ENCODE measurements around the gene IPCEF1. TPM values are rescaled to one million over a fixed set of nuclear protein-coding genes. Genes with fewer than 3 reads are reported as not detected.

IPCEF1 gene
- total and polyA plus RNA-seq, 2 donors (not counting 3 experiments of a cell fraction or from before 2014, with no cell fraction given), result 0.01 to 0.51 TPM

DNA sequence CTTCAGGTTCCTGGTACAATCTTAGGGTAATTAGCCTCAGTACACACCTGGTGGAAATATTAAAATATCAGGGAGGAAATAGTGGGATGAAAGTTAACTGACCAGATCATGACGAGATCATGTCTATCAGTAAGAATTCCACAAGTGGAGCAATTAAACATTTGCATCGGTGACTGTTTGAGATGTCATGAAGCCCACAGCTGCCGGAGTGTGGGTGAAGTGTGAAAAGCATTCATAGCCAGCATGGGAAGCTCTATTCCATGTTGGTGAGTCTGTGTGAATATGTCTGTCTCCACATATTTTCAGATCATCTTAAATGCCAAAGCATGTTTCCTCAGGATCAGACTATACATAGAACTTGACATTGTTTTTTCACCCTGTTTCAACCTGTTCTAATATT, 142.8 kb downstream of the IPCEF1 start:
- H3K36me3 ChIP-seq (ENCODE audit: control insufficient read depth in 2 of 2, extremely low read depth in 1 of 2, insufficient read depth in 2 of 2, low read length in 2 of 2), result no peaks in the 10 kb centered on the region
- POLR2A ChIA-PET, result no interaction called here
- CTCF ChIA-PET, result no interaction called here

More for the DNA sequence above, 142.8 kb downstream of the IPCEF1 start:
- no peaks in the 10 kb centered on the region for H3K79me2 ChIP-seq (ENCODE audit: control insufficient read depth, insufficient read depth, low read length)
- no peaks in the 10 kb centered on the region for H3K9me1 ChIP-seq (replicated peaks; ENCODE audit: control insufficient read depth, extremely low read depth, insufficient read depth, low read length)
- intact Hi-C loops (cut with micrococcal nuclease), result no loop called here
- no peak overlapping the region for H3K9ac ChIP-seq (replicated peaks; ENCODE audit: extremely low read depth, insufficient read depth, low read length)
- FAIRE-seq (no peak), DNase-seq (ENCODE audit: low read depth, low spot score) (no peak)
- H3K4me1 ChIP-seq (ENCODE audit: control insufficient read depth, extremely low read depth, insufficient read depth, low read length), result no peaks in the 10 kb centered on the region
- no peaks in the 10 kb centered on the region for H3K9me3 ChIP-seq (replicated peaks; ENCODE audit: control insufficient read depth, insufficient read depth, low read length)
- no peak overlapping the region for H3K4me3 ChIP-seq (replicated peaks in 1 of 3; ENCODE audit: insufficient read depth in 1 of 3, low read depth in 1 of 3, low read length in 3 of 3)
- no peak overlapping the region for H2AFZ ChIP-seq (ENCODE audit: low read depth, low read length)
- TF ChIP-seq MYC (IDR thresholded peaks at IDR 0.05; ENCODE audit: low read depth, low read length) (no peak), FOS (IDR thresholded peaks at IDR 0.05; ENCODE audit: borderline replicate concordance, insufficient read depth, low read length) (no peak), GATA2 (IDR thresholded peaks at IDR 0.05; ENCODE audit: insufficient read depth, insufficient read length, low read depth, low read length) (no peak), POLR2A (IDR thresholded peaks at IDR 0.05; ENCODE audit: low read depth, low read length) (no peak), EZH2 (IDR thresholded peaks at IDR 0.05; ENCODE audit: borderline replicate concordance, low read depth, low read length, severe bottlenecking) (no peak), JUN (IDR thresholded peaks at IDR 0.05; ENCODE audit: borderline replicate concordance, insufficient read depth, insufficient read length, low read depth) (no peak), POLR2AphosphoS5 (IDR thresholded peaks at IDR 0.05; ENCODE audit: insufficient read depth, low read depth, low read length) (no peak)
- TF ChIP-seq, protein P1, sequence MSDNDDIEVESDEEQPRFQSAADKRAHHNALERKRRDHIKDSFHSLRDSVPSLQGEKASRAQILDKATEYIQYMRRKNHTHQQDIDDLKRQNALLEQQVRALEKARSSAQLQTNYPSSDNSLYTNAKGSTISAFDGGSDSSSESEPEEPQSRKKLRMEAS (IDR thresholded peaks at IDR 0.05; ENCODE audit: insufficient read depth, insufficient read length), result no peak
- TF ChIP-seq, protein P2, sequence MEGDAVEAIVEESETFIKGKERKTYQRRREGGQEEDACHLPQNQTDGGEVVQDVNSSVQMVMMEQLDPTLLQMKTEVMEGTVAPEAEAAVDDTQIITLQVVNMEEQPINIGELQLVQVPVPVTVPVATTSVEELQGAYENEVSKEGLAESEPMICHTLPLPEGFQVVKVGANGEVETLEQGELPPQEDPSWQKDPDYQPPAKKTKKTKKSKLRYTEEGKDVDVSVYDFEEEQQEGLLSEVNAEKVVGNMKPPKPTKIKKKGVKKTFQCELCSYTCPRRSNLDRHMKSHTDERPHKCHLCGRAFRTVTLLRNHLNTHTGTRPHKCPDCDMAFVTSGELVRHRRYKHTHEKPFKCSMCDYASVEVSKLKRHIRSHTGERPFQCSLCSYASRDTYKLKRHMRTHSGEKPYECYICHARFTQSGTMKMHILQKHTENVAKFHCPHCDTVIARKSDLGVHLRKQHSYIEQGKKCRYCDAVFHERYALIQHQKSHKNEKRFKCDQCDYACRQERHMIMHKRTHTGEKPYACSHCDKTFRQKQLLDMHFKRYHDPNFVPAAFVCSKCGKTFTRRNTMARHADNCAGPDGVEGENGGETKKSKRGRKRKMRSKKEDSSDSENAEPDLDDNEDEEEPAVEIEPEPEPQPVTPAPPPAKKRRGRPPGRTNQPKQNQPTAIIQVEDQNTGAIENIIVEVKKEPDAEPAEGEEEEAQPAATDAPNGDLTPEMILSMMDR (IDR thresholded peaks at IDR 0.05; ENCODE audit: extremely low read depth in 1 of 2, insufficient read depth in 1 of 2, low read depth in 1 of 2, low read length in 2 of 2), result no peak
- no peaks in the 10 kb centered on the region for H4K20me1 ChIP-seq (replicated peaks; ENCODE audit: control insufficient read depth, extremely low read depth, insufficient read depth, low read length)
- H3K27me3 ChIP-seq (ENCODE audit: control insufficient read depth in 2 of 2, insufficient read depth in 2 of 2, low read length in 2 of 2), result no peaks in the 10 kb centered on the region
- no TSS peak for BruUV-seq (replicated peaks)
- dilution Hi-C loops (cut with MboI; ENCODE audit: extremely low pct_ligation_motif_present, low sequenced_read_pairs), result no loop called here
- no peak overlapping the region for H3K4me2 ChIP-seq (ENCODE audit: insufficient read depth, low read length)
- no peak overlapping the region for H3K27ac ChIP-seq (ENCODE audit: insufficient read depth, low read depth, low read length)
